Liver (tissue), 9 donors: Measurements from ENCODE around the gene TTYH2. TPM values are rescaled to one million over a fixed set of nuclear protein-coding genes. Genes with fewer than 3 reads are reported as not detected.

Experiments
- DNase-seq: peaks from one replicate; pipeline ENCODE4 v3.0.0-alpha.2; 2017; ENCODE audit warnings: low spot score
- H3K27ac ChIP-seq, 2 donors: one replicate each; pipeline ENCODE4 v1.7.0; 2013; ENCODE audit warnings: inconsistent platforms in 2 of 2, low read length in 2 of 2, control low read depth in 1 of 2, low read depth in 1 of 2, mild to moderate bottlenecking in 1 of 2
- H3K27me3 ChIP-seq, 4 donors: one replicate each; pipeline versions ENCODE4 v1.6.1 to v1.7.0; 2013; ENCODE audit warnings: low read length in 3 of 4, inconsistent platforms in 1 of 4, mild to moderate bottlenecking in 1 of 4, moderate library complexity in 1 of 4; ENCODE audit not compliant: control insufficient read depth in 4 of 4, insufficient read depth in 4 of 4
- H3K36me3 ChIP-seq, 4 donors: one replicate each; pipeline versions ENCODE4 v1.6.1 to v1.7.0; 2013; ENCODE audit warnings: low read length in 3 of 4, mild to moderate bottlenecking in 3 of 4, low read depth in 1 of 4, moderate library complexity in 1 of 4; ENCODE audit not compliant: control insufficient read depth in 4 of 4, insufficient read depth in 3 of 4
- H3K4me1 ChIP-seq, 4 donors: one replicate each; pipeline versions ENCODE4 v1.6.1 to v1.7.0; 2013; ENCODE audit warnings: low read length in 3 of 4, mild to moderate bottlenecking in 3 of 4, moderate library complexity in 1 of 4; ENCODE audit not compliant: control insufficient read depth in 4 of 4, insufficient read depth in 4 of 4
- H3K4me3 ChIP-seq, 3 donors: one replicate each; pipeline versions ENCODE4 v1.6.1 to v1.7.0; 2013; ENCODE audit warnings: low read length in 3 of 3, control low read depth in 1 of 3, low read depth in 1 of 3, mild to moderate bottlenecking in 1 of 3
- H3K9ac ChIP-seq, 2 donors: one replicate each; pipeline ENCODE4 v1.7.0; 2013; ENCODE audit warnings: low read length in 2 of 2, mild to moderate bottlenecking in 2 of 2, moderate library complexity in 2 of 2, control low read depth in 1 of 2, low read depth in 1 of 2
- H3K9me3 ChIP-seq, 4 donors: one replicate each; pipeline versions ENCODE4 v1.6.1 to v1.7.0; 2013; ENCODE audit warnings: low read length in 3 of 4; ENCODE audit not compliant: control insufficient read depth in 4 of 4
- FOXA1 ChIP-seq: IDR thresholded peaks from 2 replicates; pipeline ENCODE4 v1.6.1; 2016; ENCODE audit warnings: antibody characterized with exemption
- FOXA2 ChIP-seq: IDR thresholded peaks from 2 replicates; pipeline ENCODE4 v1.6.1; 2016; ENCODE audit warnings: antibody characterized with exemption
- HNF4A ChIP-seq, 2 donors: conservative IDR thresholded peaks; 2 replicates each; pipeline ENCODE4 v1.6.1; 2016; ENCODE audit warnings: antibody characterized with exemption in 2 of 2, mild to moderate bottlenecking in 2 of 2
- HNF4G ChIP-seq: IDR thresholded peaks from 2 replicates; pipeline ENCODE4 v1.6.1; 2016; ENCODE audit warnings: antibody characterized with exemption
- JUND ChIP-seq, 2 donors: IDR thresholded peaks; 2 replicates each; pipeline ENCODE4 v1.6.1; 2016; ENCODE audit warnings: antibody characterized with exemption in 2 of 2
- NR2F2 ChIP-seq: IDR thresholded peaks from 2 replicates; pipeline ENCODE4 v1.6.1; 2016; ENCODE audit warnings: antibody characterized with exemption
- SP1 ChIP-seq: IDR thresholded peaks from 2 replicates; pipeline ENCODE4 v1.6.1; 2018; ENCODE audit warnings: antibody characterized with exemption, mild to moderate bottlenecking
- TAF1 ChIP-seq: conservative IDR thresholded peaks from 2 replicates; pipeline ENCODE4 v1.6.1; 2016; ENCODE audit warnings: antibody characterized with exemption, mild to moderate bottlenecking
- WGBS: extraction: QIAGEN DNeasy Blood & Tissue Kit; methylation state at CpG from one replicate; pipeline ENCODE4 v1.1.7; 2013; 5-methylcytosine and 5-hydroxymethylcytosine counted together
- polyA plus RNA-seq, 2 donors: library from polyadenylated mRNA; stranded (reverse) in 1 of 2; unstranded in 1 of 2; fragments of 200-250 nt in 1 of 2; fragments of >200 nt in 1 of 2; fragmentation: Nextera tagmentation in 1 of 2; extraction: Ambion mirVana in 1 of 2; gene quantifications; one replicate each; pipeline versions ENCODE4 v1.2.1 to v1.2.3, GENCODE V29; 2013 to 2015
- total RNA-seq, 2 donors: library from RNA; depleted of rRNA; stranded (reverse); fragments of >200 nt; gene quantifications; one replicate each; pipeline ENCODE4 v1.2.3, GENCODE V29; 2014
- TF ChIP-seq, protein P1 (sequence below): IDR thresholded peaks from 2 replicates; pipeline ENCODE4 v1.6.1; 2016; ENCODE audit warnings: antibody characterized with exemption, mild to moderate bottlenecking
- TF ChIP-seq, protein P2 (sequence below): IDR thresholded peaks from 2 replicates; pipeline ENCODE4 v1.6.1; 2016; ENCODE audit warnings: antibody characterized with exemption
- TF ChIP-seq, protein P3 (sequence below): IDR thresholded peaks from 2 replicates; pipeline ENCODE4 v1.6.1; 2016; ENCODE audit warnings: antibody characterized with exemption
- TF ChIP-seq, protein P4 (sequence below): IDR thresholded peaks from 2 replicates; pipeline ENCODE4 v1.6.1; 2016; ENCODE audit warnings: antibody characterized with exemption
- TF ChIP-seq, protein P5 (sequence below): fragments of 150-350 bp; IDR thresholded peaks from 2 replicates; pipeline ENCODE4 v1.5.1; 2017; ENCODE audit warnings: improper control_type of control experiment, low read depth, low read length; ENCODE audit not compliant: missing input control
- donor health status: healthy.
- donor health status: healthy.
- donor health status: healthy.
- donor health status: healthy.
- donor health status: healthy.

The TTYH2 gene
- total and polyA plus RNA-seq, 4 donors: 0.40 to 2.4 (median 0.99) TPM

DNA sequence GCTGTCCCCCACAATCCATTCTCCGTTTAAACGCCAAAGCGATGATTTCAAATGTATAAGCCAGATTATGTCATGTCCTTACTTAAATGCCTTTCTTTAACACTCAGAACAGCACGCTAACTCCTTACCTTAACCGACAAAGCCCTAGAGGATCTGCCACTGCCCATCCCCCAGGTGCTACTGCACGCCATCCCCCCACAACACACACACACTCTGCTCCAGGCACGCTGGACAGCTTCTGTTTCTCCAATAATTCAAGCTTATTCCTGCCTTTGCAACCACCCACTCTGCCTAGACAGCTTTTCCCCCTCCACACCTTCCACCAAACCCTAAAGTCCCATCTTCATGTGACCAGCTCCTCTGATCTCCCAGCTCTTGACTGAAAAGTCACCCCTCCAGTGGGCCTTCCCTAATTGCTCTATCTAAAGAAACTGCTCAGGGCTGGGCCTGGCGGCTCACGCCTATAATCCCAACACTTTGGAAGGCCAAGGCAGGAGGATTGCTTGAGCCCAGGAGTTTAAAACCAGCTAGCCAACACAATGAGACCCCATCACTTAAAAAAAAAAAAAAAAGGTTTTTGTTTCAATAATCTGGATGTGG lies 48.8 kb upstream of the TTYH2 start:
- no peak overlapping the region for H3K4me3 ChIP-seq
- H3K27ac ChIP-seq: no peak overlapping the region
- peaks cover 0 to 7% (median 4%) of the 10 kb centered on the region in 4 donors for H3K27me3 ChIP-seq
- peaks cover 0 to 7% (median 0%) of the 10 kb centered on the region in 4 donors for H3K9me3 ChIP-seq
- H3K36me3 ChIP-seq: no peaks in the 10 kb centered on the region
- H3K9ac ChIP-seq: no peak overlapping the region
- no peak for DNase-seq
- TF ChIP-seq, protein P1, sequence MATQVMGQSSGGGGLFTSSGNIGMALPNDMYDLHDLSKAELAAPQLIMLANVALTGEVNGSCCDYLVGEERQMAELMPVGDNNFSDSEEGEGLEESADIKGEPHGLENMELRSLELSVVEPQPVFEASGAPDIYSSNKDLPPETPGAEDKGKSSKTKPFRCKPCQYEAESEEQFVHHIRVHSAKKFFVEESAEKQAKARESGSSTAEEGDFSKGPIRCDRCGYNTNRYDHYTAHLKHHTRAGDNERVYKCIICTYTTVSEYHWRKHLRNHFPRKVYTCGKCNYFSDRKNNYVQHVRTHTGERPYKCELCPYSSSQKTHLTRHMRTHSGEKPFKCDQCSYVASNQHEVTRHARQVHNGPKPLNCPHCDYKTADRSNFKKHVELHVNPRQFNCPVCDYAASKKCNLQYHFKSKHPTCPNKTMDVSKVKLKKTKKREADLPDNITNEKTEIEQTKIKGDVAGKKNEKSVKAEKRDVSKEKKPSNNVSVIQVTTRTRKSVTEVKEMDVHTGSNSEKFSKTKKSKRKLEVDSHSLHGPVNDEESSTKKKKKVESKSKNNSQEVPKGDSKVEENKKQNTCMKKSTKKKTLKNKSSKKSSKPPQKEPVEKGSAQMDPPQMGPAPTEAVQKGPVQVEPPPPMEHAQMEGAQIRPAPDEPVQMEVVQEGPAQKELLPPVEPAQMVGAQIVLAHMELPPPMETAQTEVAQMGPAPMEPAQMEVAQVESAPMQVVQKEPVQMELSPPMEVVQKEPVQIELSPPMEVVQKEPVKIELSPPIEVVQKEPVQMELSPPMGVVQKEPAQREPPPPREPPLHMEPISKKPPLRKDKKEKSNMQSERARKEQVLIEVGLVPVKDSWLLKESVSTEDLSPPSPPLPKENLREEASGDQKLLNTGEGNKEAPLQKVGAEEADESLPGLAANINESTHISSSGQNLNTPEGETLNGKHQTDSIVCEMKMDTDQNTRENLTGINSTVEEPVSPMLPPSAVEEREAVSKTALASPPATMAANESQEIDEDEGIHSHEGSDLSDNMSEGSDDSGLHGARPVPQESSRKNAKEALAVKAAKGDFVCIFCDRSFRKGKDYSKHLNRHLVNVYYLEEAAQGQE: no peak
- 84% methylated on average over 9 of the region's 9 CpGs for WGBS
- H3K4me1 ChIP-seq: no peaks in the 10 kb centered on the region

DNA sequence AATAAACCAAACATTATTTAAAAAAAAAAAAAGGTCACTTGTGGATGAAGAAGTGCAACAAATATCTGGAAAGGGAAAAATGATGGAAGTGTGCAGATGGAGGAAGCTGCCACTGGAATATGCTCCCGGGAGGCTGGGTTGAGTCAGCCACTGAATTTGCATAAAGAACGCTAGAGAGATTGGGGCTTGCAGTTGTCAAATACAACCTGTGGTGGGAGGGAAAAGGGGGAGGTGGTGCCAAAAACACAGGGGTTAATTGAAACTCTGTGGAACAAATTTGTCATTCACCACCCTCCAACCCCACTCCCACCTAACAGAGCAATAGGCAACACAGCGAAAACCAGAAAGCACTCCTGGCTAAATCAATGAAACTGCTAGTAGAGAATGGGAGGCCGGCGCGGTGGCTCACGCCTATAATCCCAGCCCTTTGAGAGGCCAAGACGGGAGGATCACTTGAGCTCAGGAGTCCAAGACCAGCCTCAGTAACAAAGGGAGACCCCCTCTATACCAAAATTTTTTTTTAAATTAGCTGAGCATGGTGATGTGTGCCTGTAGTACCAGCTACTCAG lies 47.5 kb upstream of the TTYH2 start:
- Histone ChIP-seq H3K27ac (no peak overlapping the region), H3K9ac (no peak overlapping the region), H3K36me3 (no peaks in the 10 kb centered on the region), H3K9me3 (peaks cover 0 to 7% (median 0%) of the 10 kb centered on the region in 4 donors), H3K4me3 (no peak overlapping the region), H3K4me1 (no peaks in the 10 kb centered on the region), H3K27me3 (peaks cover 0 to 7% (median 4%) of the 10 kb centered on the region in 4 donors)
- 76% methylated on average over 8 of the region's 8 CpGs for WGBS
- no peak for DNase-seq
- TF ChIP-seq, protein P2, sequence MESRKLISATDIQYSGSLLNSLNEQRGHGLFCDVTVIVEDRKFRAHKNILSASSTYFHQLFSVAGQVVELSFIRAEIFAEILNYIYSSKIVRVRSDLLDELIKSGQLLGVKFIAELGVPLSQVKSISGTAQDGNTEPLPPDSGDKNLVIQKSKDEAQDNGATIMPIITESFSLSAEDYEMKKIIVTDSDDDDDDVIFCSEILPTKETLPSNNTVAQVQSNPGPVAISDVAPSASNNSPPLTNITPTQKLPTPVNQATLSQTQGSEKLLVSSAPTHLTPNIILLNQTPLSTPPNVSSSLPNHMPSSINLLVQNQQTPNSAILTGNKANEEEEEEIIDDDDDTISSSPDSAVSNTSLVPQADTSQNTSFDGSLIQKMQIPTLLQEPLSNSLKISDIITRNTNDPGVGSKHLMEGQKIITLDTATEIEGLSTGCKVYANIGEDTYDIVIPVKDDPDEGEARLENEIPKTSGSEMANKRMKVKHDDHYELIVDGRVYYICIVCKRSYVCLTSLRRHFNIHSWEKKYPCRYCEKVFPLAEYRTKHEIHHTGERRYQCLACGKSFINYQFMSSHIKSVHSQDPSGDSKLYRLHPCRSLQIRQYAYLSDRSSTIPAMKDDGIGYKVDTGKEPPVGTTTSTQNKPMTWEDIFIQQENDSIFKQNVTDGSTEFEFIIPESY: no peak
- TF ChIP-seq, protein P3, sequence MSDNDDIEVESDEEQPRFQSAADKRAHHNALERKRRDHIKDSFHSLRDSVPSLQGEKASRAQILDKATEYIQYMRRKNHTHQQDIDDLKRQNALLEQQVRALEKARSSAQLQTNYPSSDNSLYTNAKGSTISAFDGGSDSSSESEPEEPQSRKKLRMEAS: no peak
- TF ChIP-seq JUND (IDR thresholded peaks at IDR 0.05) (no peak), HNF4A (conservative IDR thresholded peaks at IDR 0.05) (no peak), FOXA1 (no peak), SP1 (no peak)
- TF ChIP-seq, protein P4, sequence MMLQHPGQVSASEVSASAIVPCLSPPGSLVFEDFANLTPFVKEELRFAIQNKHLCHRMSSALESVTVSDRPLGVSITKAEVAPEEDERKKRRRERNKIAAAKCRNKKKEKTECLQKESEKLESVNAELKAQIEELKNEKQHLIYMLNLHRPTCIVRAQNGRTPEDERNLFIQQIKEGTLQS: no peak

DNA sequence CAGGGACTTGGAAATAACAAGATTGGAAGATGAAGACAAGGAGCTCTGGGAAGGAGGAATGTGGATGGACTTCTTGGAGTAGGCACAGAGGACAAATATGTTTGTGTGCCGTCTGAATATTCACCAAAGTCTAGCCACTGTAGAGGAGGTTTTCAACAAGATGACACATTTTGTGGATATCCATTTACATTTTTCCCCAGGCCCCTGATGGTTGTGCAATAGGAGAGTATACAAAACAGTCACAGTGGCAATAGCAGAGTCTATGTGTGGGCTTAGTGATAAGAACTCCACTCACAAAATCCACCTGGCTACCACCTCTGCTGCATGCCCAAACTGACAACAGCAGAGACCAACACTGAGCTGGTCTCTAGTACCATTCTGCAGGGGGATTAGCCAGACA lies 42.4 kb upstream of the TTYH2 start:
- no peak overlapping the region for H3K9ac ChIP-seq
- H3K27me3 ChIP-seq: peaks cover 0 to 9% (median 3%) of the 10 kb centered on the region in 4 donors
- H3K36me3 ChIP-seq: no peaks in the 10 kb centered on the region
- H3K4me1 ChIP-seq: no peaks in the 10 kb centered on the region
- no peak overlapping the region for H3K27ac ChIP-seq
- DNase-seq: no peak
- WGBS: 70% methylated on average over 1 of the region's 1 CpG
- H3K9me3 ChIP-seq: peaks cover 0 to 7% (median 0%) of the 10 kb centered on the region in 4 donors
- H3K4me3 ChIP-seq: no peak overlapping the region
- TF ChIP-seq NR2F2 (no peak), FOXA2 (no peak), FOXA1 (no peak), HNF4A (conservative IDR thresholded peaks at IDR 0.05) (no peak), SP1 (no peak), TAF1 (no peak), HNF4G (no peak), JUND (IDR thresholded peaks at IDR 0.05) (no peak)
- TF ChIP-seq, protein P3: no peak
- TF ChIP-seq, protein P2: no peak
- TF ChIP-seq, protein P5, sequence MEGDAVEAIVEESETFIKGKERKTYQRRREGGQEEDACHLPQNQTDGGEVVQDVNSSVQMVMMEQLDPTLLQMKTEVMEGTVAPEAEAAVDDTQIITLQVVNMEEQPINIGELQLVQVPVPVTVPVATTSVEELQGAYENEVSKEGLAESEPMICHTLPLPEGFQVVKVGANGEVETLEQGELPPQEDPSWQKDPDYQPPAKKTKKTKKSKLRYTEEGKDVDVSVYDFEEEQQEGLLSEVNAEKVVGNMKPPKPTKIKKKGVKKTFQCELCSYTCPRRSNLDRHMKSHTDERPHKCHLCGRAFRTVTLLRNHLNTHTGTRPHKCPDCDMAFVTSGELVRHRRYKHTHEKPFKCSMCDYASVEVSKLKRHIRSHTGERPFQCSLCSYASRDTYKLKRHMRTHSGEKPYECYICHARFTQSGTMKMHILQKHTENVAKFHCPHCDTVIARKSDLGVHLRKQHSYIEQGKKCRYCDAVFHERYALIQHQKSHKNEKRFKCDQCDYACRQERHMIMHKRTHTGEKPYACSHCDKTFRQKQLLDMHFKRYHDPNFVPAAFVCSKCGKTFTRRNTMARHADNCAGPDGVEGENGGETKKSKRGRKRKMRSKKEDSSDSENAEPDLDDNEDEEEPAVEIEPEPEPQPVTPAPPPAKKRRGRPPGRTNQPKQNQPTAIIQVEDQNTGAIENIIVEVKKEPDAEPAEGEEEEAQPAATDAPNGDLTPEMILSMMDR: no peak
